Neural cell (in vitro differentiated cells): ENCODE data around the gene TPPP.

Experiments used
- MXI1 ChIP-seq: fragments of 450-650 bp; conservative IDR thresholded peaks from 2 replicates; pipeline ENCODE4 v1.6.1; 2014; ENCODE audit warnings: antibody characterized with exemption, mild to moderate bottlenecking; ENCODE audit not compliant: poor library complexity, severe bottlenecking
- POLR2AphosphoS5 ChIP-seq: IDR thresholded peaks from 2 replicates; pipeline ENCODE4 v1.6.1; 2012
- SMC3 ChIP-seq: fragments of 450-650 bp; conservative IDR thresholded peaks from 2 replicates; pipeline ENCODE4 v1.6.1; 2014; ENCODE audit warnings: antibody characterized with exemption, mild to moderate bottlenecking, moderate library complexity; ENCODE audit not compliant: poor library complexity
- TAF1 ChIP-seq: IDR thresholded peaks from 2 replicates; pipeline ENCODE4 v1.6.1; 2012; ENCODE audit warnings: low read depth
- TF ChIP-seq, protein P1 (sequence below): fragments of 450-650 bp; IDR thresholded peaks from 2 replicates; pipeline ENCODE4 v1.5.1; 2014; ENCODE audit warnings: antibody characterized with exemption, mild to moderate bottlenecking, moderate library complexity; ENCODE audit not compliant: poor library complexity, severe bottlenecking

DNA sequence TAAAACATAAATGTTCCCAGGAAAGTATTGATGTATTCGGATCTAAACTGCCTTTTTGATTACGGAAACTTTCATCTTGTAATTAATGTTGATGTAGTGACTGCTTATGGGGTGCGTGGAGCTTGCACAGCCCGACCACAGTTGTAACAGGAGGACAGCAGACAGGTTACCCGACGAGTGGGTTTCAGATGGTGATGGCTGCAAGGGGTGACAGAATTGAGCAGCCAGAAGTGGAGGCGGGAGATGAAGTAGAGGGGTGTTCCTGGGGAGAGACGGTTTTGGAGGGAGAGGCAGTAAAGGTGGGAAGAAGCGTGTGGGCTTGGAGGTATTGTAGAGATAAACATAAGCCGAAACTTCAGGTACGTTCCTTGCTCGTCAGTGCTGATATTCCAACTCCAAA lies 75.3 kb downstream of the TPPP start:
- TF ChIP-seq MXI1 (no peak), POLR2AphosphoS5 (no peak), SMC3 (no peak), TAF1 (no peak)
- TF ChIP-seq, protein P1, sequence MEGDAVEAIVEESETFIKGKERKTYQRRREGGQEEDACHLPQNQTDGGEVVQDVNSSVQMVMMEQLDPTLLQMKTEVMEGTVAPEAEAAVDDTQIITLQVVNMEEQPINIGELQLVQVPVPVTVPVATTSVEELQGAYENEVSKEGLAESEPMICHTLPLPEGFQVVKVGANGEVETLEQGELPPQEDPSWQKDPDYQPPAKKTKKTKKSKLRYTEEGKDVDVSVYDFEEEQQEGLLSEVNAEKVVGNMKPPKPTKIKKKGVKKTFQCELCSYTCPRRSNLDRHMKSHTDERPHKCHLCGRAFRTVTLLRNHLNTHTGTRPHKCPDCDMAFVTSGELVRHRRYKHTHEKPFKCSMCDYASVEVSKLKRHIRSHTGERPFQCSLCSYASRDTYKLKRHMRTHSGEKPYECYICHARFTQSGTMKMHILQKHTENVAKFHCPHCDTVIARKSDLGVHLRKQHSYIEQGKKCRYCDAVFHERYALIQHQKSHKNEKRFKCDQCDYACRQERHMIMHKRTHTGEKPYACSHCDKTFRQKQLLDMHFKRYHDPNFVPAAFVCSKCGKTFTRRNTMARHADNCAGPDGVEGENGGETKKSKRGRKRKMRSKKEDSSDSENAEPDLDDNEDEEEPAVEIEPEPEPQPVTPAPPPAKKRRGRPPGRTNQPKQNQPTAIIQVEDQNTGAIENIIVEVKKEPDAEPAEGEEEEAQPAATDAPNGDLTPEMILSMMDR: no peak
